NCI-H446 treated with DMSO at 0.1 percent for 48 hours (cell line): ENCODE results near the gene FRRS1.
"Not testable (repeated sequence)": the region's sequence is repeated elsewhere in the genome, so short reads cannot be mapped to it uniquely, and the experiment has no call there.

Source experiments
- DNase-seq: peaks from one replicate; lab custom pipeline; 2025; lab: John Stamatoyannopoulos, UW

FRRS1 gene

DNA sequence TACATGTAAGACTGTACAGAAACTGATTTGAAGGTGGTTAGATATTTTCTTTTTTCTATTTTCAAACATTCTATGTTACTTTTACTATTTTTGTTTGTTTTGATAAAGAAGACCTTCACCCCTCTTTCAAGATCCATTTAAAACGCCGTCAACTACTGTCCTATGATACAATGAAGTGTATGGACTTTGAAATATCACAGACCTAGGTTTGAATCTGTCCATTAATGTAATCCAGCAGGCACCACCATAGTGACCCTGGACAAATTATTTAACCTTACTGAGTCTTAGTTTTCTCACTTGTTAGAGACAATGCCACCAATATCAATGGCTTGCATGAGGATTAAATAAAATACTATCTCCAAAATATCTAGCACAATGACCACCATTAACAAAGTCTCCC lies 2.0 kb downstream of the FRRS1 start:
- no peak for DNase-seq

DNA sequence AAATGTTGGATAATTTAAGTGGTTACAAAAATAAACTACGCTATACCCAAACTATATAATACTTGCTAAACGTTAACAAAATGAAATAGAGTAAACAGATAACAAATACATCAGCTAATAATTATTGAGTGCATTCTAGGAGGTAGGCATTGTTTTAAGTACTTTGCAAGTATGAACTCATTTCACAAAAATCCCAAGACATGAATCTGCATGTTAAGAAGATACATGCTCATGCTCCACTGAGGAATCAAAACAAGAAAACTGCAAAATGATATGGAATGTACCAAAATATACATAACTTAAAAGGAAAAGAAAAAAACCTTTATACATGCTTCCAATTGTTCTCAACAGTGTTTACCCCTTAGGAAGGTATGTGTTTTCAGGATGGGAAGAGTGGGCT lies 2.5 kb downstream of the FRRS1 start:
- DNase-seq = no peak

- no peak for DNase-seq
Observed at GRCh38 chr1:99761774-99762173, 4.7 kb downstream of the FRRS1 start.

DNA sequence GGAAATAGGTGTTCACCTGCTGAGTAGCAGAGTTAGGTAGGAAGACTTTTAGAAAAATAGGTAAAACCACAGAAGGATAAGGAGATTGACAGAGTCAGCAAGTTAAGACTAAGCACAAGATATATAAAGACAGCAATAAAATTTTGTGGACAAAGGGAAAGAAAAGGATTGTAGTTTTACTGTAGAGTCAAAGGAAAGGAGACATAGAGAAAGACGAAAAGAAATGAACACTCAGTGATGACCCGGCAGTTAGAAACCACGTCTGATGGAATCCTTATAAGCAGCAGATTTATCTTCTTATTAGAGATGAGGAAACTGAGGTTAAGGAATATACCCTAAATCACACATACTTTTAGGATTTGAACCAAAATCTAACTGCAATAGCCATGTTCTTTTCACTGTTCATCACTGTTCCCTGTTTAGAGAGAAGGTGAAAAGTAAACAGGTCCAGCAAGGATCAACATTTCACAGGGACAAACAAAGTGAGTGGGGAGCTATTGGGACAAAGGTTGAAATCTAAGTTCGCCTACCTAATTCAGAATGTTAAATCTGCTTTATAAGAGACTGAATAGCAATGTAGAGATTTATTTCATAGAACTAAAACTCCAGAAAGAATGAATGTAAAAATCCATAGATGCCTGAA lies 6.8 kb downstream of the FRRS1 start:
- DNase-seq = no peak

DNA sequence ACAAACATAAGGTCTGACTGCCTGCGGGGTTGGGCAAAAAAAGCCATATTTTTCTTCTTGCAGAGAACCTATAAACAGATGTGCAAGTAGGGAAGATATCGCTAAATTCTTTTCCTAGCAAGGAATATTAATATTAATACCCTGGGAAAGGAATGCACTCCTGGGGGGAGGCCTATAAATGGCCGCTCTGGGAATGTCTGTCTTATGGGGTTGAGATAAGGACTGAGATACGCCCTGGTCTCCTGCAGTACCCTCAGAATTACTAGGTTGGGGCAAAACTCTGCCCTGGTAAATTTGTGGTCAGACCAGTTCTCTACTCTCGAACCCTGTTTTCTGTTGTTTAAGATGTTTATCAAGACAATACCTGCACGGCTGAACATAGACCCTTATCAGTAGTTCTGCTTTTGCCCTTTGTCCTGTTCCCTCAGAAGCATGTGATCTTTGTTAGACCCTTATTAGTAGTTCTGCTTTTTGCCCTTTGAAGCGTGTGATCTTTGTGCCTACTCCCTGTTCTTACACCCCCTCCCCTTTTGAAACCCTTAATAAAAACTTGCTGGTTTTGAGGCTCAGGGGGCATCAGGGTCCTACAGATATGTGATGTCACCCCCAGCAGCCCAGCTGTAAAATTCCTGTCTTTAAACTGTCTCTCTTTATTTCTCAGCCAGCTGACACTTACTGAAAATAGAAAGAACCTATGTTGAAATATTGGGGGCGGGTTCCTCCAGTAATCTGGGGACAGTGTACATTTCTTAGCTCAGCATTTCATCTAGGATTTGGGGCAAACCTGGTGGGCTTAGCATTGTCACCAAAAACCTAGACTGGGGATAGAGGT lies 7.5 kb downstream of the FRRS1 start:
- not testable (repeated sequence) for DNase-seq

GRCh38 chr1:99758073-99758511 lies 8.3 kb downstream of the FRRS1 start:
- DNase-seq = no peak

DNA sequence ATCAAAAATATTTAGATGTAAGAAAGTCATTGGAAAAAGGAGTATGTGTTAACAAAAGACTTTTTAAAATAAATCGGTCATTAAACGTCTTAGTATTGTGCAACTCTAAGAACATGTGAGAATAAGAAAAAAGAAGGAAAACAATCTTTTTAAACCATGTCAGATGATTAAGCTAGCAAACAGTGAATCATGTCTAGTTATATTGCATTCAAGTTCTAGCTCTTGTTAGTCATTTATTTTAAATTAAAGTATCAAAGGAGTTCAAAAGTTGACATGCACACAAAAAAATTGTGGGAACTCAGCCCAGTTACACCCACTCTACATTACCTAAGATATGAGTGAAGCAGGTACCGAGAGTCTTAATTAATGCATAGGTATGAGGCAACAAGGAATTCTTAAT lies 9.8 kb downstream of the FRRS1 start:
- no peak for DNase-seq

DNA sequence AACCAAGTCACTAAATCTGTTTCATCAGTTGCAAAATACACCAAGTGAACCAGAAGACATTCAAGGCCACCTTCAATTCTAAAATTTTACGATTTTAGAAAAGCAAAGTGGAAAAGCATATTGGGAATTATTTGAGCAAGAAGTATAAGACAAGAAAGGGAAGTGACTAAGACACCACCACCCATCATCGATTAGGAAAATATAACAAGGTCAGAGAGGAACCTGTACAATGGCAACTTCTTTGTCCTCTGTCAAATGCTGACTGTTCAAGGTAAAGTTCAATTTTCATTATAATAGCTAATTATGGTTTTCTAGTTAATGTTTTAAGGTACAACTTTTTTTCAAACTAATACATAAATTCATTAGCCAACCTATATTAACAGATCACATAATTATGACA lies 10.8 kb downstream of the FRRS1 start:
- no peak for DNase-seq

DNA sequence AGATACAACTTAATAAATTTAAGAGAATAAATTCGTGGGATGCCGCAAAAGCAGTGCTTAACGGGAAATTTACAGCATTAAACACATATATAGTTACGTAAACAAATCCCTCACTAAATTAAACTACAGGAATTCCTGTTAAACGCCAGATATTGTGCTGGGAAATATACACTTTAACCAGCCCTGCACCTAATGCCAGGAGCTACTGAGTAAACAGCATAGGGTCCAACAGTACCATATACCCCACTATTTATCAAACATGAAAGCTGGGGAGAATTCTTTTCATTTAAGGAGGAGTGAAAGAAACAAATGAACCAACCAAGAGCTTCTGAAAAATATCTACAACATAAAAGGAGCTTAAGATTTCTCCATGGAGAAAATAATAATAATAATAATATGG lies 11.7 kb downstream of the FRRS1 start:
- no peak for DNase-seq

- no peak for DNase-seq
Observed at GRCh38 chr1:99754055-99754626, 12.3 kb downstream of the FRRS1 start.

DNA sequence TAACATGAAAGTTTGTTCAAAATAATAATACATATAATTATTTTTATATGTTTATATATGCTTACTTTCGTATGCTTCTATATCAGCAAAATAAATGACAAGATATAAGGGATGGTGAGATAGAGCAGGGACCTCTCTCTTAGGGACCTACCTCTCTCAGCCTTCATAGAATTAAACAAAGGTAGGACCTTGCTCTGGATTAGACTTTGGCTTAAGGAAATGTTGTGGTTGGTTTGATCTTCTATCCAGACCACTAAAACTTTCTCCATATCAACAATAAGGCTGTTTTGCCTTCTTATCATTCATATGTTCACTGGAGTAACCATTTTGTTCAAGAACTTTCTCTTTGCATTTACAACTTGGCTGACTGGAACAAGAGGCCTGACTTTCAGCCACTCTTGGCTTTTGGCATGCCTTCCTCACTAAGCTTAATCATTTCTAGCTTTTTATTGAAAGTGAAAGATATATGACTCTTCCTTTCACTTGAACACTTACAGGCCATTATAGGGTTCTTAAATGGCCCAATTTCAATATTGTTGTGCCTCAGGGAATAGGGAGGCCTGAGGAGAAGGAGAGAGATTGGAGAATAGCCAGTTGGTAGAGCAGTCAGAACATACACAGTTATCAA lies 14.4 kb downstream of the FRRS1 start:
- no peak for DNase-seq

DNA sequence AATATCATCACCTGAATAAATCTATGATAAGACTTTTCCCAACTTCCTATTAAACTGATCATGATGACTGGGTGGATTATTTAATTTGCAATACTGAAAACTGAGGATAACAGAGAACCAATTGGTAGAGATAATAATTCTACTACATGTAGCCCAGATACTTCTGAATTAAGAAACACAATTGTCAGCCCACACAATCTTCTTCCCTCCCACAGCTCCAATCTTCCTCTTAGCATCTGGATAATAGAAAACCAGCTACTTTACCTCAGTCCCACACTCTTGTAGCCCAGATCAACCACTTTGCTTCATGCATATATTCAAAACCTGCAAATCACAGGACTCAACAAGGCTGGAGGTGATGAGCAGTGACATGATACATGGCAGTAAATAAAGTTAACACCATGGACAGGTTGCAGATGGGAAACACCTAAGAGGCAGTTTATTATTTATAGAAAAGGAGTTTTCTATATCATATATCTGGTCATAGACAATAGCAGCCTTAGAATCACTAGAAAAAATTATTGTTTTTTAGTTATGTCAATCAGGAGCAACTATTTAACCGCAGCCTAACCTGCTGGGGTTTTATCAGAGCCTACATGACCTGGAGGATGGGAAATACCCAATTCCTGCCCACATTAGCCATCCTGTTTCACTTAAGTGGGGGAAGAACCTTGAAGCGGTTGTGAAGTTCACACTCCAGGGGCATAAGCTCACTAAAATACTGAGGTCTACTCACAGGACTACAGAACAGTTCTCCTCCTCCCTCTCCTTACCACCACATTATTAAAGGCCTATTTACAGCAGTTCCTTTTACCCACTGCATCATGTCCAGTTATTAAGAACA lies 16.7 kb downstream of the FRRS1 start:
- no peak for DNase-seq

DNA sequence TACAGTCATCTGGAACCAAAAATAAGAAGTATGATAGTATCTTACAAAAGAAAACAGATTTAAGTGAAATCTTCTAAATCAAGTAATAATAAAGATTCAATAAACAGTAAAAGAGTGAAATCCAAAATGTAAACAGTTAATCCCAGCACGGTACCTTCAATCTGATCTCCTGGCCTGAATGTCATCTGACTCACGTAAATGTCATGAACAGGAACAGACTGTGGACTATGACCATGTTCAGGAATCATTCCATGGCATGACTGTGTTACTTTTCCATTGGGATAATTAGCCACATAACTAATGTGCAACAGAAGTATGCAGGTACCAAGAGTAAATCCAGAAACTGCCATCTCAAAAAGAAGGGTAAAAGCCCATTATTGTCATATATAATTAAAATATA lies 18.0 kb downstream of the FRRS1 start:
- DNase-seq = no peak

GRCh38 chr1:99745684-99746083 lies 20.8 kb downstream of the FRRS1 start:
- no peak for DNase-seq

GRCh38 chr1:99745061-99745460 lies 21.4 kb downstream of the FRRS1 start:
- DNase-seq = no peak

- DNase-seq = no peak
Observed at GRCh38 chr1:99740141-99740540, 26.3 kb downstream of the FRRS1 start.

DNA sequence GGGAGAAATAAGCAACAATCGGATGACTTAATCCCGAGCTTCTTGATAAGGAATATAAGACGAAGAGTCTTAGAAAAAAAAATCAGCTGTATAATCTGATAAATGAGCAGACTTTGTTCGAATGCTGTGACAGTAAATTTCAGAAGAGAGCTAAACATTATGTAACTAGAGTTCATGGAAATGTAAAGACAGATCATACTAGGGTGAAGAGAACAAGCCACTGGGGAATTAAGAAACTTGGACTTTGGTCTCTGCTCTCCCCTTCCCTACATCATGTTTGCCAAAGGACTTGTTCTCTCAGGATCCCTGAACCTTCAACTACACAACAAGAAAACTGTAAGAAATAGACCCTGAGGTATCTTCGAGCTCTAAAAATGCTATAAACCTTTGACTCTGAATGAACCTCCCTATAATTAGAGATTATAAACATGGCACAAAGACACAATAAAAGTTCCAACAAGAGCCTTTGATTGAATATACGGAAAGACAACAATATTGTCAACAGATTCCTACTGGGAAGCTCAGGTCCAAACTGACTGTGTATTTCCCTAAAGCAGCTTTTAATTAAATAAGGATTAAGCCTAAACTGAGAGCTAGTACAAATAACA lies 27.5 kb downstream of the FRRS1 start:
- no peak for DNase-seq

GRCh38 chr1:99737016-99737415 lies 29.4 kb downstream of the FRRS1 start:
- DNase-seq = peak; percentile 3

GRCh38 chr1:99735852-99736251 lies 30.6 kb downstream of the FRRS1 start:
- DNase-seq = no peak

DNA sequence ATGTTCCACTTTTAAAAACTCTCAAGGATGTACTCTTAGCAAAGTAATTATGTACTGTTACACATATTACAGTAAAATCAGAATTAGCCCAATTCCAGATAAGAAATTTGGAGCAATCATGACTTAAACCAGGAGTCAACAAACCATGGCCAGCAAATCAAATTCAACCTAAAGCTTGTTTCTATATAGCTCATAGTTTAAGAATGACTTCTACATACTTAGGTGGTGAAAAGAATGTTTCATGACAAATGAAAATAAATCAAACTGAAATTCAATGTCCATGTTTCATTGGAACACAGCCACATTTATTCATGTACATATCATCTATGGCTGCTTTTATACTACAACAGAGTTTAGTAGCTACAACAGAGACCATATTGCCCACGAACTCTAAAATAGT lies 35.1 kb downstream of the FRRS1 start:
- no peak for DNase-seq

GRCh38 chr1:99728494-99729235 lies 37.8 kb downstream of the FRRS1 start:
- peak; percentile 7 for DNase-seq
